H1 (cell line): Measurements from ENCODE around the gene ONECUT2. TPM values are rescaled to one million over a fixed set of nuclear protein-coding genes. Genes with fewer than 3 reads are reported as not detected.

ENCODE experiments used
- CTCF ChIA-PET: fragments of 300-600 bp; sonication (Branson Sonifier 250); formaldehyde crosslinking; loops from one replicate; lab custom pipeline; 2021; ENCODE audit not compliant: partially characterized antibody; lab: Charles Lee
- POLR2A ChIA-PET: fragments of 300-600 bp; sonication (Branson Sonifier 250); formaldehyde crosslinking; loops from one replicate; lab custom pipeline; 2021; ENCODE audit warnings: inconsistent platforms; ENCODE audit not compliant: partially characterized antibody; lab: Charles Lee
- DNase-seq, 2 experiments: peaks; one replicate each; pipeline versions ENCODE4 v3.0.0 to v3.0.0-alpha.2; 2010 to 2022; ENCODE audit warnings: low spot score in 2 of 2, low read depth in 1 of 2, mixed read lengths in 1 of 2
- FAIRE-seq: peaks from 2 replicates; lab custom pipeline; 2011; peaks lifted over from hg19 to GRCh38; lab: Jason Lieb, UNC
- H2AFZ ChIP-seq: 2 replicates; pipeline ENCODE4 v1.8.1; 2012; ENCODE audit warnings: low read length, inconsistent platforms
- H2AK5ac ChIP-seq: 2 replicates; pipeline ENCODE4 v1.6.1; 2013; ENCODE audit warnings: low read depth, low read length
- H2BK120ac ChIP-seq: replicated peaks from 2 replicates; pipeline ENCODE3; 2013; ENCODE audit warnings: low read depth, low read length, inconsistent platforms
- H2BK12ac ChIP-seq: 2 replicates; pipeline ENCODE4 v1.6.1; 2013; ENCODE audit warnings: low read depth, low read length
- H2BK15ac ChIP-seq: 2 replicates; pipeline ENCODE4 v1.6.1; 2013; ENCODE audit warnings: low read length
- H2BK20ac ChIP-seq: 2 replicates; pipeline ENCODE4 v1.6.1; 2013; ENCODE audit warnings: low read length
- H2BK5ac ChIP-seq: 2 replicates; pipeline ENCODE4 v1.6.1; 2013; ENCODE audit warnings: low read depth, low read length
- H3K14ac ChIP-seq: 2 replicates; pipeline ENCODE4 v1.6.1; 2013; ENCODE audit warnings: inconsistent platforms; ENCODE audit not compliant: insufficient read length
- H3K18ac ChIP-seq: 2 replicates; pipeline ENCODE4 v1.6.1; 2013; ENCODE audit warnings: low read length; ENCODE audit errors: extremely low read depth
- H3K23ac ChIP-seq: 2 replicates; pipeline ENCODE4 v1.6.1; 2013; ENCODE audit warnings: inconsistent platforms; ENCODE audit not compliant: insufficient read length
- H3K23me2 ChIP-seq: 2 replicates; pipeline ENCODE4 v1.6.1; 2013; ENCODE audit warnings: low read depth, low read length
- H3K27ac ChIP-seq: 2 replicates; pipeline ENCODE4 v1.6.1; 2011; ENCODE audit warnings: low read depth, low read length, inconsistent platforms
- H3K27me3 ChIP-seq, 4 experiments: replicated peaks in 1 of 4; 1 replicate in 1 of 4; 2 replicates in 3 of 4; pipeline versions ENCODE4 v1.6.1 to v1.8.1; 2011 to 2013; ENCODE audit warnings: low read length in 3 of 4, mild to moderate bottlenecking in 3 of 4, inconsistent platforms in 2 of 4, mixed read lengths in 2 of 4, moderate library complexity in 1 of 4; ENCODE audit not compliant: control insufficient read depth in 3 of 4, insufficient read depth in 3 of 4; ENCODE audit errors: extremely low read depth in 1 of 4
- H3K36me3 ChIP-seq, 4 experiments: 2 replicates each; pipeline versions ENCODE4 v1.6.1 to v1.8.1; 2011 to 2013; ENCODE audit warnings: mild to moderate bottlenecking in 4 of 4, low read length in 3 of 4, moderate library complexity in 2 of 4, control low read depth in 1 of 4, inconsistent platforms in 1 of 4; ENCODE audit not compliant: insufficient read depth in 4 of 4, control insufficient read depth in 2 of 4
- H3K4ac ChIP-seq: replicated peaks from 2 replicates; pipeline ENCODE3; 2013; ENCODE audit warnings: low read length, low read depth, mixed read lengths, inconsistent platforms; ENCODE audit not compliant: insufficient read length
- H3K4me1 ChIP-seq, 4 experiments: replicated peaks in 1 of 4; 1 replicate in 1 of 4; 2 replicates in 3 of 4; pipeline versions ENCODE4 v1.6.1 to v1.8.1; 2011 to 2013; ENCODE audit warnings: low read length in 3 of 4, inconsistent platforms in 2 of 4, mixed read lengths in 1 of 4; ENCODE audit not compliant: insufficient read depth in 4 of 4, control insufficient read depth in 3 of 4
- H3K4me2 ChIP-seq, 2 experiments: 2 replicates each; pipeline versions ENCODE4 v1.6.1 to v1.8.1; 2011 to 2013; ENCODE audit warnings: low read depth in 2 of 2, low read length in 2 of 2, control low read depth in 1 of 2, inconsistent platforms in 1 of 2, mild to moderate bottlenecking in 1 of 2; ENCODE audit not compliant: insufficient read depth in 1 of 2
- H3K4me3 ChIP-seq, 4 experiments: fragments of 200-600, 300-600 bp in 1 of 4; sonication (generic), shearing (Covaris generic), sonication (Bioruptor Twin) in 1 of 4; 2 replicates each; pipeline versions ENCODE4 v1.5.1 to v1.8.1; 2011 to 2016; ENCODE audit warnings: low read length in 4 of 4, low read depth in 3 of 4, control low read depth in 2 of 4, inconsistent platforms in 2 of 4, mild to moderate bottlenecking in 2 of 4, mixed read lengths in 1 of 4, moderate library complexity in 1 of 4; ENCODE audit not compliant: insufficient read depth in 2 of 4; ENCODE audit errors: extremely low read depth in 1 of 4
- H3K56ac ChIP-seq: replicated peaks from 2 replicates; pipeline ENCODE3; 2013; ENCODE audit warnings: low read depth, mild to moderate bottlenecking, mixed read lengths, low read length, inconsistent platforms; ENCODE audit not compliant: insufficient read length
- H3K79me1 ChIP-seq: 2 replicates; pipeline ENCODE4 v1.6.1; 2013; ENCODE audit warnings: low read depth, low read length, control low read depth
- H3K79me2 ChIP-seq, 2 experiments: 2 replicates each; pipeline versions ENCODE4 v1.6.1 to v1.8.1; 2012 to 2013; ENCODE audit warnings: low read length in 2 of 2, mild to moderate bottlenecking in 2 of 2, inconsistent platforms in 1 of 2; ENCODE audit not compliant: insufficient read depth in 2 of 2, control insufficient read depth in 1 of 2
- H3K9ac ChIP-seq, 4 experiments: replicated peaks in 1 of 4; 1 replicate in 1 of 4; 2 replicates in 3 of 4; pipeline versions ENCODE4 v1.6.1 to v1.8.1; 2011 to 2013; ENCODE audit warnings: low read depth in 3 of 4, low read length in 3 of 4, control low read depth in 2 of 4, mild to moderate bottlenecking in 2 of 4, moderate library complexity in 2 of 4, inconsistent platforms in 1 of 4; ENCODE audit errors: extremely low read depth in 1 of 4
- H3K9me3 ChIP-seq, 2 experiments: 2 replicates each; pipeline versions ENCODE4 v1.6.1 to v1.8.1; 2012 to 2013; ENCODE audit warnings: mild to moderate bottlenecking in 2 of 2, moderate library complexity in 2 of 2, control low read depth in 1 of 2, inconsistent platforms in 1 of 2, low read depth in 1 of 2, low read length in 1 of 2, mixed read lengths in 1 of 2; ENCODE audit not compliant: insufficient read depth in 2 of 2
- H4K20me1 ChIP-seq, 2 experiments: replicated peaks in 1 of 2; 2 replicates each; pipeline versions ENCODE3 to v1.8.1; 2011 to 2013; ENCODE audit warnings: inconsistent platforms in 2 of 2, low read length in 2 of 2, mild to moderate bottlenecking in 1 of 2; ENCODE audit not compliant: insufficient read depth in 2 of 2, control insufficient read depth in 1 of 2
- H4K5ac ChIP-seq: 2 replicates; pipeline ENCODE4 v1.6.1; 2013; ENCODE audit warnings: low read length, low read depth, mixed read lengths, inconsistent platforms; ENCODE audit not compliant: insufficient read length
- H4K8ac ChIP-seq: 2 replicates; pipeline ENCODE4 v1.8.0; 2013; ENCODE audit warnings: mild to moderate bottlenecking, moderate library complexity, low read length, inconsistent platforms; ENCODE audit not compliant: insufficient read depth; ENCODE audit errors: extremely low read depth
- H4K91ac ChIP-seq: replicated peaks from 2 replicates; pipeline ENCODE3; 2013; ENCODE audit warnings: low read length, mixed read lengths, inconsistent platforms; ENCODE audit not compliant: insufficient read length
- BCL11A ChIP-seq, 2 experiments: IDR thresholded peaks; one replicate each; pipeline ENCODE4 v1.6.1; 2011; ENCODE audit warnings: low read depth in 2 of 2, low read length in 2 of 2, mild to moderate bottlenecking in 2 of 2
- BRCA1 ChIP-seq: IDR thresholded peaks from 2 replicates; pipeline ENCODE4 v1.6.1; 2012; ENCODE audit warnings: low read depth, low read length, improper control_type of control experiment
- CBX8 ChIP-seq: fragments of 300-800, 300-1000 bp; sonication (generic); IDR thresholded peaks from 2 replicates; pipeline ENCODE4 v1.7.1; 2016; ENCODE audit warnings: low read depth, low read length, borderline replicate concordance
- FOSL1 ChIP-seq: IDR thresholded peaks from 2 replicates; pipeline ENCODE4 v1.6.1; 2011; ENCODE audit warnings: mild to moderate bottlenecking, low read depth, low read length, moderate library complexity; ENCODE audit not compliant: insufficient read depth
- GTF2F1 ChIP-seq: IDR thresholded peaks from 2 replicates; pipeline ENCODE4 v1.6.1; 2012; ENCODE audit warnings: low read depth, low read length, improper control_type of control experiment, borderline replicate concordance
- POLR2A ChIP-seq, 2 experiments: IDR thresholded peaks; 1 replicate in 1 of 2; 2 replicates in 1 of 2; pipeline ENCODE4 v1.6.1; 2011; ENCODE audit warnings: low read depth in 2 of 2, low read length in 2 of 2, mild to moderate bottlenecking in 2 of 2; ENCODE audit errors: control extremely low read depth in 1 of 2
- RFX5 ChIP-seq: IDR thresholded peaks from 2 replicates; pipeline ENCODE4 v1.6.1; 2011; ENCODE audit warnings: low read depth, low read length, improper control_type of control experiment, borderline replicate concordance
- SIX5 ChIP-seq: IDR thresholded peaks from 2 replicates; pipeline ENCODE4 v1.6.1; 2011; ENCODE audit warnings: mild to moderate bottlenecking, low read depth, low read length
- YY1 ChIP-seq: IDR thresholded peaks from 2 replicates; pipeline ENCODE4 v1.6.1; 2011; ENCODE audit warnings: low read depth, mild to moderate bottlenecking, low read length
- ZNF274 ChIP-seq: IDR thresholded peaks from 2 replicates; pipeline ENCODE4 v1.7.0; 2012; ENCODE audit warnings: low read length, borderline replicate concordance; ENCODE audit errors: extremely low read depth
- WGBS, 2 experiments: shearing (Covaris generic) in 1 of 2; methylation state at CpG; one replicate each; pipeline versions ENCODE4 v1.1.6 to v1.1.7; 2013 to 2015; ENCODE audit warnings: low lambda C conversion rate in 2 of 2, mixed read lengths in 2 of 2, inconsistent platforms in 1 of 2, low coverage in 1 of 2, missing lambda C conversion rate in 1 of 2; ENCODE audit not compliant: insufficient replicate concordance in 2 of 2, insufficient coverage in 1 of 2, insufficient read length in 1 of 2; ENCODE audit errors: extremely low coverage in 1 of 2, missing lambda C conversion rate in 1 of 2; 5-methylcytosine and 5-hydroxymethylcytosine counted together
- polyA plus RNA-seq, 7 experiments: library from polyadenylated mRNA; depleted of rRNA in 3 of 7; stranded (reverse) in 5 of 7; unstranded in 2 of 7; fragments of >200 nt in 5 of 7; fragments of 200-250 nt in 2 of 7; gene quantifications; 1 replicate in 5 of 7; 2 replicates in 1 of 7; 4 replicates in 1 of 7; pipeline versions ENCODE4 v1.2.1 to v1.2.3, GENCODE V29; 2011 to 2013; ENCODE audit warnings: missing spikeins in 2 of 7, mixed read lengths in 2 of 7
- total RNA-seq: library from RNA; stranded (reverse); fragmentation: NEBNext Ultra II Directional; extraction: Animal tissue kit (Norgen Biotek cat#: 25700); gene quantifications from 2 replicates; pipeline ENCODE4 v1.2.1, GENCODE V29; 2021

Gene ONECUT2
- total and polyA plus RNA-seq, 2 of the 8 experiments (the other 6 are each of a cell fraction or from before 2014, with no cell fraction given), result 0.38 to 1.9 TPM

- no peak overlapping the region for H3K9ac ChIP-seq
- CTCF ChIA-PET, result interaction anchor here (0.6 to 3.0 kb wide), 15 partner anchors 7 to 693 kb away, joined by 3 to 11 read pairs (median 3); partner anchors contain the start of gene ONECUT2
Observed at GRCh38 chr18:57445488-57446319, 10.5 kb downstream of the ONECUT2 start.

More at GRCh38 chr18:57445488-57446319, 10.5 kb downstream of the ONECUT2 start:
- H2AK5ac ChIP-seq, result no peak overlapping the region
- H4K8ac ChIP-seq, result no peak overlapping the region
- peaks cover 7 to 23% of the 10 kb centered on the region in 2 experiments for H4K20me1 ChIP-seq
- H3K4me1 ChIP-seq, result peaks cover 6 to 10% (median 10%) of the 10 kb centered on the region in 4 experiments; a peak in 5 of 7 replicates
- H3K14ac ChIP-seq, result no peak overlapping the region
- no peak overlapping the region for H3K56ac ChIP-seq
- H3K79me1 ChIP-seq, result no peaks in the 10 kb centered on the region
- WGBS, 2 experiments, result 77% methylated on average over 8 of the region's 8 CpGs; no CpG with 5 or more reads in 1 of the 2 experiments
- no peak overlapping the region for H4K91ac ChIP-seq
- no peak overlapping the region for H2BK5ac ChIP-seq
- DNase-seq (no peak), FAIRE-seq (no peak)
- peaks cover 29 to 48% (median 40%) of the 10 kb centered on the region in 4 experiments for H3K27me3 ChIP-seq
- H3K9me3 ChIP-seq, result no peaks in the 10 kb centered on the region
- no peak overlapping the region for H2BK12ac ChIP-seq
- H3K27ac ChIP-seq, result no peak overlapping the region
- H3K79me2 ChIP-seq, result no peaks in the 10 kb centered on the region
- no peaks in the 10 kb centered on the region for H3K36me3 ChIP-seq
- no peak for TF ChIP-seq BRCA1
- no peak for TF ChIP-seq ZNF274
- TF ChIP-seq POLR2A (IDR thresholded peaks at IDR 0.05; ENCODE audit: control extremely low read depth in 1 of 2, low read depth in 2 of 2, low read length in 2 of 2), result no peak
- no peak for TF ChIP-seq GTF2F1
- TF ChIP-seq BCL11A (IDR thresholded peaks at IDR 0.05; ENCODE audit: low read depth in 2 of 2, low read length in 2 of 2), result no peak
- no peak for TF ChIP-seq FOSL1
- no peak for TF ChIP-seq RFX5
- TF ChIP-seq YY1, result no peak
- no peak for TF ChIP-seq SIX5
- no peak for TF ChIP-seq CBX8
- H4K5ac ChIP-seq, result no peak overlapping the region
- H2BK20ac ChIP-seq, result no peak overlapping the region
- peaks cover 3% of the 10 kb centered on the region; the same call in 1 of the 2 replicates for H3K23me2 ChIP-seq
- no peak overlapping the region for H3K4me3 ChIP-seq
- no peak overlapping the region for H3K23ac ChIP-seq
- H2BK15ac ChIP-seq, result no peak overlapping the region
- H3K4ac ChIP-seq, result no peak overlapping the region
- H3K4me2 ChIP-seq, result no peak overlapping the region
- POLR2A ChIA-PET, result no interaction called here
- H2AFZ ChIP-seq, result no peak overlapping the region
- H3K18ac ChIP-seq, result no peak overlapping the region
- H2BK120ac ChIP-seq, result no peak overlapping the region
